NT2/D1 (cell line): ENCODE data around the gene EPN3.

Source experiments
- SUZ12 ChIP-seq: IDR thresholded peaks from 2 replicates; pipeline ENCODE4 v1.6.1; 2011; ENCODE audit not compliant: insufficient read length, insufficient read depth; ENCODE audit errors: extremely low read depth
- YY1 ChIP-seq: IDR thresholded peaks from 2 replicates; pipeline ENCODE4 v1.6.1; 2011; ENCODE audit not compliant: insufficient read length, insufficient read depth
- ZNF274 ChIP-seq: IDR thresholded peaks from 2 replicates; pipeline ENCODE4 v1.6.1; 2011; ENCODE audit warnings: mild to moderate bottlenecking, low read depth, low read length

DNA sequence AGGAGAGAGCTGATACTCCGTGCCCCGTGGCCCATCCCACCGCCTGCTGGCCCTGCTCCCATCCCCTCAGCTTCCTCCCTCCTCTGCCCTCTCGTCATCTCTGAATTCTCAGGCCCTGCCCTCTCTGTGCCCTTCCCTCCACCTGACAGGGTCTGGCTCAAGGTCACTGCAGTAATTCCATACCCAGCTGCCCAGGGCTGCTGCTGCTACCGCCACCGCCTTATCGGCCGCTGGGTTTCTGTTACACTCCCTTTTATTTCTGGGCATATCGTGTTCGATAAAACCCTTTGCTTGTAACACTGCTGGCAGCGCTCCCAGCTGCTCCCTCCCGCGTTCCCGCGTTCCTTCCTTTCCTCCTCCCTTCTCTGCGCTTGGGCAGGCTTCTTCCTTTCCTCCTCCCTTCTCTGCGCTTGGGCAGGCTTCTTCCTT is 1.2 kb downstream of the EPN3 start:
- TF ChIP-seq YY1 (no peak), SUZ12 (no peak), ZNF274 (no peak)
